NOMO-1 treated with dmso at 0.1 percent for 144 hours (cell line): ENCODE data around the gene BHLHE40.

Experiments used
- DNase-seq: peaks from one replicate; lab custom pipeline; 2025; ENCODE audit not compliant: unreplicated experiment; lab: John Stamatoyannopoulos, UW

The BHLHE40 gene

DNA sequence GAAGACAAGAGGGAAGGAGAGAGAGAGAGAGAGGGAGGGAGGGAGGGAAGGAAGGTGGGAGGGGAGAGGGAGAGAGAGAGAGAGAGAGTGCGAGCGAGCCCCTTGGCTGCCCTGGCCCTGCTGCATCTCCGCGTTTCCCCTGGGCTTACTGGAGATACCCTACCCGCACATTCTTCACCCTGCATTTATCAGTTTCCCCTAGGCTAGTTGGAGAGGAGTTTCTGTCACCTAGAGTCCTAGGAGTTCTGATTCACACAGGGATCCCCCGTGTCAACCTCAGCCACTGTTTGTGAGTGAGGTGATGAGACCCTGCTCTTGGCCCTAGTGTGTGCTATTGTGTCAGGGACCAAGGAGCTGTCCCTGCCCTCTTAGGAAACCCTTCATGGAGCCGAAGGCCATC is 18.7 kb downstream of the BHLHE40 start:
- DNase-seq = no peak

GRCh38 chr3:4999531-5000184 is 20.4 kb downstream of the BHLHE40 start:
- DNase-seq = no peak

GRCh38 chr3:5001135-5001534 is 21.9 kb downstream of the BHLHE40 start:
- DNase-seq = no peak

- no peak for DNase-seq
These were observed 22.6 kb downstream of the BHLHE40 start for GRCh38 chr3:5001805-5002173.

DNA sequence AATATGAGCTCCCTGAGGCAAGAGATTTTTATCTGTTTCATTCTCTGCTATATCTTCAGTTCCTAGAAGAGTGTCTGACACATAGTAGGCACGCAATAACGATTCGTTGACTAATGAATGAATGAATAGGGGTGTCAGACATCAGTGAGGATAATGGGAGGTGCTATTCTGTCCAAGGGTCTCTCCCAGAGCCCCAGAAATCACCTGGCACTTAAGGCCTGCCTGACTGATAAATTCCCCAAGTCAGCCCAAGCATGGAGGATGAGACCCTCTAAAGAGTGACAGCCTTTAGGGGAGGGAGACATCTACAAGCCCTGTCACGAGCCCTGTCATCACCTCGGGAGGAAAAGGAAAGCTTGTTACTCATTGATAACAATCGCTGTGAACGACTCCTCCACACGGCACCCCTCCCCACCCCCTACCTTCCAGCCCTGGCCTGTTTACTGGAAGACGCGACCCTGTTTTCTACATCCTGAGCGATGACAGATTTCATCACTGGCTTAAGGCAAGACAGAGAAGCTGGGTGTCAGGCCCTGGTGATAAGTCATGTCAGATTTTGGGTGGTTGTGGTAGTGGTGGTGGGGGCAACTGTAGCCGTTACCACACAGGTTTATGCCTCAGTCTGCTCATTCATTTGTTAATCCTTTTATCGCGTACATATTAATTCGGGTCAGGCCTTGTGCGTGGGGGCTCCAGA is 23.1 kb downstream of the BHLHE40 start:
- no peak for DNase-seq

- no peak for DNase-seq
These were observed 23.6 kb downstream of the BHLHE40 start for GRCh38 chr3:5002871-5003247.

GRCh38 chr3:5004319-5005152 is 25.3 kb downstream of the BHLHE40 start:
- DNase-seq = no peak

DNA sequence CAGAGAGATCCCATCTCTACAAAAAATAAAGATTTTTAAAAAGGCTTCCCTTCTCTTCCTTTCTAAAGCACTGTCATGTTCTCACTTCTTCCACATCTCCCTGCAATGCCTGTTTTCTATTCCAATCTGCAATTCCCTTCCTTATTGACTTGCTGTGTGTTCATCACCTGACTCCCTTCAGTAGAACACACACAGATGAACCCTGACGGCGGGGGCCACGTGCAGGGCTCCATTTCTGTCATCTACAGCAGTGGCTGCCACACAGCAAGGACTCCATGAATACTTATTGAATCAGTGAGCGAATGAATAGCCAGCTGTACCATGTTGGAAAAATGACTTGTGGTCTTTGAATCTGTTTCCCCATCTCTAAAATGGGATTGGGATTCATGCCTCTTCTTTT is 26.1 kb downstream of the BHLHE40 start:
- no peak for DNase-seq

- no peak for DNase-seq
These were observed 27.5 kb downstream of the BHLHE40 start for GRCh38 chr3:5006755-5007202.

GRCh38 chr3:5007873-5008272 is 28.6 kb downstream of the BHLHE40 start:
- DNase-seq = no peak

DNA sequence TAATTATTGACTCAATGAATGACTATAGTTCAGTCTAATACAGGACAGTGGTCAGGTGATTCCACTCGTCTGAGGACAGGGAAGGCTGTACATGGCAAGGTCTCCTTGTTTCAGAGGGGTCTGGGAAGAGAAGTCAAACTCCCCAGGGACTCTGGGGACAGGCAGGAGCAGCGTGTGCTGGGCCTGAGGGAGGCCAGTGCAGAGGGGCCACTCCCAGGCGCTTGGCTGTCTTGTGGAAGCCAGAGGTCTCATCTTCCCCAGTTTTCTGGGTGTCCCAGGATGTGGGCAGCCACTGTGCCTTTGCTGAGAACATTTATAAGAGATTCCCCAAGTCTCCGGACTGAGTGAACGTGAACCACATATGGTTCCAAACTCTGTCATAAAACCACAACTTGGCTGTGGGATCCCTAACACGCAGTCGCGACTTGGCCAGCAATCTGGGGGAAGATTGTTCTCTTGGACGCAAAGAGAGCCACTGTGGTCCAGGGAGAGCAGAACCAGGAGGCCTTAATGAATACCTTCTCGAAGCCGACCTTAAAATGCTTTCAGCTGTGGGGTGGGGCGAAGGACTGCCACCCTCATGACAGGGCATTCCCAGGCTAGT is 30.4 kb downstream of the BHLHE40 start:
- DNase-seq = no peak

DNA sequence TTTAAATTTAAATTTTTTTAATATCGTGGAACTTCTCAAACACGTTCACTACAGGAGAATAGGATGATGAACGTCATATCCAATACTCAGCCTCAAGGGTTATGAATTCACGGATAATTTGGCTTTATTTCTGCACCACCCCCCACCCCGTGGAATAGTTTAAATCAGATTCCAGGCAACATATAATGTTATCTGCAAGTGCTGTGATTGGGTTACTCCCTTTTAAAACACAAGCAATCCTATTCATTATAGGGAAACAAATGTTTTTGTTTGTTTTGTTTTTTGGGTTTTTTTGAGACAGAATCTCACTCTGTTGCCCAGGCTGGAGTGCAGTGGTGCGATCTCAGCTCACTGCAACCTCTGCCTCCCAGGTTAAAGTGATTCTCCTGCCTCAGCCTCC is 30.9 kb downstream of the BHLHE40 start:
- no peak for DNase-seq

- DNase-seq = no peak
These were observed 31.7 kb downstream of the BHLHE40 start for GRCh38 chr3:5010706-5011554.

GRCh38 chr3:5011555-5012256 is 32.5 kb downstream of the BHLHE40 start:
- no peak for DNase-seq

DNA sequence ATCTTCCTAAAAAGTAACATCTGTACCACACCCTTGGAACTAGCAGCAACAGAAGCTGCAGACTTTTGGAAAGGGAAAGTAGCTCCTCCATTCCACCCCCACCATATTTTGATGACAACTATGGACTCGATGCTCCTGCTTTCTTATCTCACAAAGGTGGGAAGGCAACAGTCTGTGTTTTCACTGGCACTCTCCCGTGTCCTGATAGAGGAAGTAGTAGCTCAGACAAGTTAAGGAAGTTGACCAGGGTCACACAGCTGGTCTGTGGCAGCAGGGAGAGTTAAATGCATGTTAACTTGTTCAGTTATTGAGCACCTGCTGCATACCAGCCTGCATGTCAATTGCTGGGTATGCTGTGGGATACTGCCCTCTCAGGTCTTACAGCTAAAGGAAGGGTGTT is 33.1 kb downstream of the BHLHE40 start:
- no peak for DNase-seq

DNA sequence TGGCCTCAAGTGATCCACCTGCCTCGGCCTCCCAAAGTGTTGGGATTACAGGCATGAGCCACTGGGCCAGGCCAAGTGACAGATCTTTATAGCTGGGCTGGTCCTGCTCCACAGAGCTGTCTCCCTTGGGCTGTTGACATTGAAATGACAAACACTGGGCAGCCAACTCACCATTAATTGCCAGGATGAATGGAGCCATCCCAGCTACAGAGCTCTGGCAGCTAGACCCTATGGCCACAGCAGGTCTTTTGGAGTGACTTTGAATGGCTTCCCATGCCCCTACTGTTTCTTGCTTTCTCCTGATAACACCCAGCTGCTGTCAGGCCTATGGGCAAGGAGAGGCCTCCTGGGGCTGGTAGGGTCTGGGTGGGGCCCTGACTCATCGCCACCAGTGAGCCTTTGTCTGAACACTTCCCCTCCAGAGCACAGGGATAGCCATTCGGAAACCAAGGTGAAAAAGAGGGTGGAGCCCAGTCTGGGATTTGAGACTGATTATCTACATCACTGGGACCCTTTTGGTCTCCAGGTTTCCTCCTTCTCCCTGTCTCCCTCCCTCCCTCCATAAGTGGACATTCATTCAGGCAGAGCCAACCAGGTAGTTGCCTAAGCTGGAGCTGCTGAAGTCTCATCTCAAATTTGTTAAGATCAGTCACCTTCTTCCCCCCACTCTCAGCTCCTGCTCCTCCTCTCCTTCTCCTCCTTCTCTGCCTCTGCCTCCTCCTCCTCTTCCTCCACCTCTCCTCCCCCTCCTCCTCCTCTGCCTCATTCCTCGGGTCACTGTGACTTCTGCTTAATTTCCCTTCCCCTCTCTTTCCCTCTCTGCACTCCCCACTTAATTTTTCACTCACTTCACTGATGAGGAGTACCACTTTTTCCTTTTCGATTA is 34.0 kb downstream of the BHLHE40 start:
- DNase-seq = peak; percentile 25

DNA sequence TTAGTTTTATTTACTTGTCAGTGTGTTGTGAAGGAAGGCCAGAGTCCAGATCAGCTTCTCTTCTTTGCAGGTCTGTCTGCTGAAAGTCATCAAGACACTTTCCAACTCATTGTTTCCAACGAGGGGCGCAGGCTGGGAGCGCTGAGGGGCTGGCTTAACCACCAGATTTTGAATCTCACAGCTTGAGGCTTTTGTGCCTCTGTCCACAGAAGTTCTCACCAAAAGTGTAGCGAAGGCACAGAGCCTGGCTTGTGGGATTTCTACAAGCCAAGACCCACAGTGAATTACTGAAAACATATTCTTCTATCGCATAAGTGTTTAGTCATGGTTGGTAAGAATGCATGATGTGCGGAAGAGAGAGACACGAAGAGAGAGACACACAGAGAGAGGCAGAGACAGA is 35.2 kb downstream of the BHLHE40 start:
- no peak for DNase-seq

GRCh38 chr3:5015056-5015455 is 35.8 kb downstream of the BHLHE40 start:
- no peak for DNase-seq
